DND-41 (cell line): ENCODE results near the gene TNS3.

ENCODE experiments used
- EZH2 ChIP-seq: IDR thresholded peaks from 3 replicates; pipeline ENCODE4 v1.6.1; 2012; ENCODE audit warnings: borderline replicate concordance, low read depth, mild to moderate bottlenecking, moderate library complexity, low read length, inconsistent platforms; ENCODE audit not compliant: severe bottlenecking
- TF ChIP-seq, protein P1 (sequence below): IDR thresholded peaks from 2 replicates; pipeline ENCODE4 v1.5.1; 2012; ENCODE audit warnings: borderline replicate concordance, low read length, moderate library complexity, mild to moderate bottlenecking; ENCODE audit not compliant: poor library complexity, severe bottlenecking; ENCODE audit errors: extremely low read depth

DNA sequence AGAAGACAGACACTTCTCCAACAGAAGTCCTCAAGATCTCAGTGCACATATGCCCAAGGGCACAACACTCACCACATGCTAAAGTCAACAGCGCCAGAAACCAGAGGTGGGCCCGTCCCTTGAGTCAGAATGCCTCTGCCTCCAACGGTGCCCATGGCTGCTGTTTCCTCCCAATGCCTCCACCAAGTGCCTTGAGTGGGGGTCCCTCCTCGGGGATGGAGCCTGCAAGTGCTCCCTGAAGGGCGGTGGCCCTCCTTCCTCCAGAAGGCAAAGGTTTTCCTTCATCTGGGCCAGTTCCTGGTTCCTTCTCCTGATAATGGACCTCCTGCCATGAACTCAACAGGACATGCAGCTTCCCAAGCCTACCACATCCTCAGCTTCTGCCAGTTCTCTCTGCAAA is 58.5 kb downstream of the TNS3 start:
- TF ChIP-seq, protein P1, sequence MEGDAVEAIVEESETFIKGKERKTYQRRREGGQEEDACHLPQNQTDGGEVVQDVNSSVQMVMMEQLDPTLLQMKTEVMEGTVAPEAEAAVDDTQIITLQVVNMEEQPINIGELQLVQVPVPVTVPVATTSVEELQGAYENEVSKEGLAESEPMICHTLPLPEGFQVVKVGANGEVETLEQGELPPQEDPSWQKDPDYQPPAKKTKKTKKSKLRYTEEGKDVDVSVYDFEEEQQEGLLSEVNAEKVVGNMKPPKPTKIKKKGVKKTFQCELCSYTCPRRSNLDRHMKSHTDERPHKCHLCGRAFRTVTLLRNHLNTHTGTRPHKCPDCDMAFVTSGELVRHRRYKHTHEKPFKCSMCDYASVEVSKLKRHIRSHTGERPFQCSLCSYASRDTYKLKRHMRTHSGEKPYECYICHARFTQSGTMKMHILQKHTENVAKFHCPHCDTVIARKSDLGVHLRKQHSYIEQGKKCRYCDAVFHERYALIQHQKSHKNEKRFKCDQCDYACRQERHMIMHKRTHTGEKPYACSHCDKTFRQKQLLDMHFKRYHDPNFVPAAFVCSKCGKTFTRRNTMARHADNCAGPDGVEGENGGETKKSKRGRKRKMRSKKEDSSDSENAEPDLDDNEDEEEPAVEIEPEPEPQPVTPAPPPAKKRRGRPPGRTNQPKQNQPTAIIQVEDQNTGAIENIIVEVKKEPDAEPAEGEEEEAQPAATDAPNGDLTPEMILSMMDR = no peak
- TF ChIP-seq EZH2 = no peak
